HG03460 (cell line): ENCODE data around the gene ZNF507.

Experiments used
- ATAC-seq: cut with Tn5 transposase; IDR thresholded peaks from one replicate; pipeline ENCODE4 v1.9.1; 2021; ENCODE audit not compliant: unreplicated experiment

The ZNF507 gene

GRCh38 chr19:32339423-32339822, 6.0 kb upstream of the ZNF507 start:
- no peak for ATAC-seq

- no peak for ATAC-seq
Observed at GRCh38 chr19:32339988-32340874, 5.2 kb upstream of the ZNF507 start.

GRCh38 chr19:32342695-32343094, 2.7 kb upstream of the ZNF507 start:
- ATAC-seq, result no peak

GRCh38 chr19:32343550-32344262, 1.7 kb upstream of the ZNF507 start:
- no peak for ATAC-seq

- ATAC-seq, result no peak
Observed at GRCh38 chr19:32346901-32347300, 1.5 kb downstream of the ZNF507 start.

- ATAC-seq, result no peak
Observed at GRCh38 chr19:32347573-32347972, 2.2 kb downstream of the ZNF507 start.

GRCh38 chr19:32349051-32349450, 3.6 kb downstream of the ZNF507 start:
- ATAC-seq, result no peak

- ATAC-seq, result no peak
Observed at GRCh38 chr19:32349724-32350470, 4.5 kb downstream of the ZNF507 start.

- ATAC-seq, result no peak
Observed at GRCh38 chr19:32350471-32350865, 5.1 kb downstream of the ZNF507 start.

GRCh38 chr19:32350987-32351348, 5.6 kb downstream of the ZNF507 start:
- ATAC-seq, result no peak

- ATAC-seq, result no peak
Observed at GRCh38 chr19:32352241-32352630, 6.8 kb downstream of the ZNF507 start.

- no peak for ATAC-seq
Observed at GRCh38 chr19:32354345-32354744, 8.9 kb downstream of the ZNF507 start.

- no peak for ATAC-seq
Observed at GRCh38 chr19:32355309-32355708, 9.9 kb downstream of the ZNF507 start.

- no peak for ATAC-seq
Observed at GRCh38 chr19:32357720-32358119, 12.3 kb downstream of the ZNF507 start.

GRCh38 chr19:32358321-32358720, 12.9 kb downstream of the ZNF507 start:
- no peak for ATAC-seq

- ATAC-seq, result no peak
Observed at GRCh38 chr19:32359581-32359980, 14.2 kb downstream of the ZNF507 start.

GRCh38 chr19:32361574-32362317, 16.3 kb downstream of the ZNF507 start:
- ATAC-seq, result no peak

GRCh38 chr19:32362318-32362691, 16.9 kb downstream of the ZNF507 start:
- no peak for ATAC-seq

GRCh38 chr19:32363175-32363574, 17.8 kb downstream of the ZNF507 start:
- ATAC-seq, result no peak

- no peak for ATAC-seq
Observed at GRCh38 chr19:32363632-32364031, 18.2 kb downstream of the ZNF507 start.

- no peak for ATAC-seq
Observed at GRCh38 chr19:32364040-32364439, 18.6 kb downstream of the ZNF507 start.
